HG03135 (cell line): ENCODE data around the gene TP53BP1.

Source experiments
- ATAC-seq: cut with Tn5 transposase; IDR thresholded peaks from one replicate; pipeline ENCODE4 v1.9.1; 2021; ENCODE audit warnings: mild to moderate bottlenecking, moderate library complexity; ENCODE audit not compliant: unreplicated experiment

The TP53BP1 gene

DNA sequence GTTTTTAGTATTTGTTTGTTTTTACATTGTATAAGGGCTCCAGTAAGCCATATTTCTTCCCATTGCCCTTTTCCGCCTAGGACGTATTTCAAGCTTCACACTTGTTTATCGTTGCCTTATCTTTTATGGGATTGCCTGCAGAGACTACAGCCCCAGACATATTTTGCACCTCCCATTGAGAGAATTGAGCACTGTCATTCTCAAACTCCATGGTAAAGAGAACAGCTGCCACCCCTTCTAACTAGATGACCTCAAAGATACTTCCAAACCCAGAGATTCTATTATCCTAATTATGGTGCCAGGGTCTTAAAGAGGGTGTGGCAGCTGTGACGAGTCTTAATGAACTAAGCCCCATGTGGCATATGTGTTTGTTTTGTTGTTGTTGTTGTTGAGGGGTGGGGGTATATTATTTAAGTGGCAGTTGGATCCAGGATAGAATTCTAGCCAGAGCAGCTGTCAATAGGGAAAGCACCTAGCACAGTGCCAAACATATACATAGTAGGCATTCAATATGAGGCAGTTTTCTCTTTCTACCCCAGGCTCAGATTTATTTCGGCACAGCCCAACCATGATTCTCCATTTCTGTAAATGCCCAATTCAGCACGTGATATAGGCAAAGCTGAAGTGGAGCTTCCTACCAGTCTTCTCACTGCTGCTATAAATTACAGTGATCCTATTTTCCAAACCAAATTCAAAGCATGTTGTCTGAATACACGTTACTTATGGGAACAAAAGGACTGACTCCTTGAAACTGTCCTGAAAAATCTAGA, 932 bp upstream of the TP53BP1 start:
- no peak for ATAC-seq

- no peak for ATAC-seq
Measured at GRCh38 chr15:43492266-43492665, 690 bp downstream of the TP53BP1 start.

GRCh38 chr15:43489191-43489590, 3.8 kb downstream of the TP53BP1 start:
- no peak for ATAC-seq

DNA sequence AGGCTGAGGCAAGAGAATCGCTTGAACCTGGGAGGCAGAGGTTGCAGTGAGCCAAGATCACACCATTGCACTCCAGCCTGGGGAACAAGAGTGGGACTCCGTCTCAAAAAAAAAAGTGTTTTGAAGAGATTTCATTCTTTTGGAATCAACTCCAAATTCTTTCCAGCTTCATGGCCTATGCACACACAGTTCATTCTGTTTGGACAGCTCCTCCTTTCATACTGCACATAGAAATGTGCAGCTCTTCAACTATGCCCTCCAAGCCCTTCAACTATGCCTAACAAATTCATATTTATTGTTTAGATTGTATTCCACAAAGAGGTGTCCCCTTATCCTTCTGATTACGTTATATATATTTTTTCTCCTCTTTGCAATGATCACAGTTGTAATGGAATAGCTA, 4.2 kb downstream of the TP53BP1 start:
- no peak for ATAC-seq

GRCh38 chr15:43487271-43487895, 5.6 kb downstream of the TP53BP1 start:
- no peak for ATAC-seq

GRCh38 chr15:43484455-43484854, 8.5 kb downstream of the TP53BP1 start:
- ATAC-seq = no peak

- no peak for ATAC-seq
Measured at GRCh38 chr15:43483297-43484128, 9.4 kb downstream of the TP53BP1 start.

- ATAC-seq = no peak
Measured at GRCh38 chr15:43473885-43474284, 19.1 kb downstream of the TP53BP1 start.

GRCh38 chr15:43471975-43472374, 21.0 kb downstream of the TP53BP1 start:
- ATAC-seq = no peak

- ATAC-seq = no peak
Measured at GRCh38 chr15:43469867-43470266, 23.1 kb downstream of the TP53BP1 start.

- ATAC-seq = no peak
Measured at GRCh38 chr15:43465100-43465499, 27.9 kb downstream of the TP53BP1 start.

GRCh38 chr15:43463998-43464397, 29.0 kb downstream of the TP53BP1 start:
- ATAC-seq = no peak

- no peak for ATAC-seq
Measured at GRCh38 chr15:43463507-43463906, 29.4 kb downstream of the TP53BP1 start.

DNA sequence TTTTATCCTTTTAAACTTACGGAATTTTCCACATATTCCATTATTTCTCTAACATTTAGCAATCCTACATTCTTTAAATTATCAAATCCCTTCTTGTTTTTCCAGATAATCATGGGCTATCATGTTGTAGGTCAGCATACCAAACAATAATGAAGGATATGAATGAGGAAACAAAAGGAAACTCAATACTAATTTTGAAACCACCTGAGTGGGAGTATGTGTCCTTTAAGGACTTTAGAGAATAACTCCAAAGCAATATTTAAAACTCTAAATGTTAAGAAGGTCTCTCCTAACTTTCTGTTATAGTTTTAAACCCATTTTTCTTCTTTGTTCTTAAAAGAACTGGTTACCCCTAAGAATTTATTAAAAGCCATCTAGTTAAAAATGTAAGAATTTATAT, 43.0 kb downstream of the TP53BP1 start:
- no peak for ATAC-seq

GRCh38 chr15:43446344-43446743, 46.6 kb downstream of the TP53BP1 start:
- no peak for ATAC-seq

- ATAC-seq = no peak
Measured at GRCh38 chr15:43441316-43441715, 51.6 kb downstream of the TP53BP1 start.

DNA sequence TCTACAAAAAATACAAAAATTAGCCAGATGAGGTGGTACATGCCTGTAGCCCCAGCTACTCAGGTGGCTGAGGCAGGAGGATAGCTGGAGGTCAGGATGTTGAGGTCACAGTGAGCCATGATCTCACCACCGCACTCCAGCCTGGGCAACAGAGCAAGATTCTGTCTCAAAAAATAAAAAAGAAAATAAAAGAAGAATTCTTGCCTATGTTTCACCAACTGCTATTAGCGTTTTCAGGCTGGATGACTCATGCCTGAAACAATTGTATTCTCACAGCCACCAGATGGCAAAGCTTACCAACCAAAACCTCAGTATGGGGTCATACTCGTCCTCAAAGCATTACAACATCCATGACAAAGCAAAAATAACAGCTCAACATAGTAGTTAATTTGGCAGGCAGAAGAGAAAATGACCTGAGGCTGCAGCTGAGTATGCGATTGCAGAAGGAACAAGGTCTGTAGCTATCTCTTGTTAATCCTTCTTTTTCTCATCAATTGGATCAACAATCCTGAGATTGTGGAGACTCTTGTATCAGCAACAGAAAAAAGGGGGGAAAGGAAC, 52.2 kb downstream of the TP53BP1 start:
- ATAC-seq = no peak

DNA sequence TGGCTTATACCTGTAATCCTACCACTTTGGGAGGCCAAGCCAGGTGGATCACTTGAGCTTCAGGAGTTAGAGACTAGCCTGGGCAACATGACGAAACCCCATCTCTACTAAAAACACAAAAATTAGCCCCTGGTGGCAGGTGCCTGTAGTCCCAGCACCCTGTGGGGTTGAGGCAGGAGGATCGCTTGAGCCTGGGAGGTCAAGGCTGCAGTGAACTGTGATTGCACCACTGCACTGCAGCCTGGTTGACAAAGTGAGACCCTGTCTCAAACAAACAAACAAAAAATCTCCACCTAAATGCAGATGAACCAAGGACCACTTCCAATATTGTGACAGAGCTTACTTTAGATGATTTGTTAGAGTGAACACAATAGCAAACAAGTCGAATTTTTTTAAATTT, 53.7 kb downstream of the TP53BP1 start:
- no peak for ATAC-seq

DNA sequence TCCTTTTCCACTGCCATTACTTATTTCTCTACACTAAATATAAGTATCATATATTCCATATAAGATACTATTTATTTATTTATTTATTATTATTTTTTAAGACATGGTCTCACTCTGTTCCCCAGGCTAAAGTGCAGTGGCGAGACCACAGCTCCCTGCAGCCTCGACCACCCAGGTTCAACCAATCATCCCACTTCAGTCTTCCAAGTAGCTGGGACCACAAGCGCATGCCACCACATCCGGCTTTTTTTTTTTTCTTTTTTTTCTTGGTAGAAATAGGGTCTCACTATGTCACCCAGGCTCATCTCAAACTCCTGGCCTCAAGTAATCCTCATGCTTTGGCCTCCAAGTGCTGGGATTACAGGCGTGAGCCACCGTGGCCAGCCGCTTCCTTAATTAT, 56.6 kb downstream of the TP53BP1 start:
- no peak for ATAC-seq

- ATAC-seq = no peak
Measured at GRCh38 chr15:43434446-43434845, 58.5 kb downstream of the TP53BP1 start.

DNA sequence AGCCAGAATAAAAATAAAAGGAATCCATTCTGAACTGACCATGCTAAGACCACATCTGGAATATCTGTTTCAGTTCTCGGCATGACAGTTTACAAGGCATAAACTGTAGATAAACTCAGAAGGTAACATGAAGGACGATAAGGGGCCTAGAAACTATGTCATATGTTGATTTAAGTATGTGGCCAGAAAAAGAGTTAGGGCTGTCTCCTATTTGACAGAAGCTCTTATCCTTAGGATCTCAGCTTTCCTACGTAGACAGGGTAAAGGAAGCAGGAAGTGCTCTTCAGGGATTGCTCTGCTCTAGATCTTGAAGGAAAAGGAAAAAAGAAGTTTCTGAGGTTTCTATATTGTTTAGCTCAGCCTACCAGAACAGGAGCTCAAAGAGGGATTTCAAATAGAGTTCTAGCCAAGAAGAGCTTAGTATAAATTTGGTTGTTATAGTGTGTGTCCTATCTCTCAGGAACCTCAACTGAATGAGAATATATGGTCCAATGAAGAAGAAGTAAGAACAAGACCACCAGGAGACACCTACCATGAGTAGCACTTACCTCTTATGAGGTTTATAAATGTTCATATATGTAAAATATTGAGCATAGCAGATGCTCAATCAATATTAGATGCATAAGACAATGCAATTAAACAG, 59.2 kb downstream of the TP53BP1 start:
- ATAC-seq = no peak
